GM18505 (cell line): Measurements from ENCODE around the gene FBXW5.

Experiments used
- ATAC-seq: cut with Tn5 transposase; IDR thresholded peaks from one replicate; pipeline ENCODE4 v1.9.1; 2021; ENCODE audit not compliant: unreplicated experiment
- POLR2A ChIP-seq: IDR thresholded peaks from 4 replicates; pipeline ENCODE4 v1.6.1; 2011; ENCODE audit warnings: borderline replicate concordance; ENCODE audit not compliant: insufficient read depth, insufficient read length; ENCODE audit errors: extremely low read depth

Gene FBXW5

GRCh38 chr9:136901516-136902258 is 42.9 kb downstream of the FBXW5 start:
- ATAC-seq: no peak

GRCh38 chr9:136900988-136901515 is 43.5 kb downstream of the FBXW5 start:
- TF ChIP-seq POLR2A: no peak
- no peak for ATAC-seq

More at GRCh38 chr9:136901516-136902258, 42.9 kb downstream of the FBXW5 start:
- peak; percentile 75 for TF ChIP-seq POLR2A

GRCh38 chr9:136900556-136900955 is 44.0 kb downstream of the FBXW5 start:
- no peak for TF ChIP-seq POLR2A
- no peak for ATAC-seq

- ATAC-seq: no peak
- TF ChIP-seq POLR2A: peak; percentile 12
Measured at GRCh38 chr9:136899196-136899595, 45.3 kb downstream of the FBXW5 start.

GRCh38 chr9:136898483-136899100 is 45.9 kb downstream of the FBXW5 start:
- ATAC-seq: no peak
- no peak for TF ChIP-seq POLR2A

- no peak for TF ChIP-seq POLR2A
- no peak for ATAC-seq
Measured at GRCh38 chr9:136896027-136896426, 48.5 kb downstream of the FBXW5 start.

GRCh38 chr9:136890661-136891060 is 53.9 kb downstream of the FBXW5 start:
- no peak for TF ChIP-seq POLR2A
- no peak for ATAC-seq
